Measurements from ENCODE around the gene PARVA.

- TF ChIP-seq POLR2AphosphoS5 (IDR thresholded peaks at IDR 0.05; ENCODE audit: low read depth, low read length) (no peak), POLR2A (IDR thresholded peaks at IDR 0.05; ENCODE audit: low read depth, low read length) (no peak)
Measured at GRCh38 chr11:12372111-12372510, 5.3 kb upstream of the PARVA start.

Measured in GM12891 (cell line).